Measurements from ENCODE around the gene MSL1. TPM values are rescaled to one million over a fixed set of nuclear protein-coding genes. Genes with fewer than 3 reads are reported as not detected.
A peak's percentile ranks its signal among the peaks of the same experiment; 100 is the strongest.

Gene MSL1
- total and polyA plus RNA-seq, 2 experiments from 2014 or later = 26.7 to 81.6 TPM

GRCh38 chr17:40113907-40114245, 7.9 kb upstream of the MSL1 start:
- no peaks in the 10 kb centered on the region for H3K36me3 ChIP-seq (replicated peaks; ENCODE audit: insufficient read depth, low read depth)
- H3K27ac ChIP-seq = peak overlapping the region; percentile 96
- H4K20me1 ChIP-seq (ENCODE audit: insufficient read depth, poor library complexity, severe bottlenecking) = no peaks in the 10 kb centered on the region
- H3K9me3 ChIP-seq (ENCODE audit: low read depth) = no peaks in the 10 kb centered on the region
- H3K4me2 ChIP-seq = peak overlapping the region; percentile 73
- TF ChIP-seq EZH2phosphoT487 (IDR thresholded peaks at IDR 0.05; ENCODE audit: low read depth, severe bottlenecking, unreplicated experiment) (no peak), EZH2 (IDR thresholded peaks at IDR 0.05; ENCODE audit: borderline replicate concordance) (no peak), CTCF (IDR thresholded peaks at IDR 0.05; ENCODE audit: poor library complexity) (no peak)
- WGBS (ENCODE audit: low lambda C conversion rate, missing lambda C conversion rate) = 14% methylated on average over 5 of the region's 5 CpGs
- no peaks in the 10 kb centered on the region for H3K27me3 ChIP-seq
- no peak overlapping the region for H2AFZ ChIP-seq
- no peak for DNase-seq (ENCODE audit: low spot score)
- no peaks in the 10 kb centered on the region for H3K9me2 ChIP-seq (replicated peaks; ENCODE audit: insufficient read depth)
- no peak overlapping the region for H3K4me3 ChIP-seq
- peaks cover 1% of the 10 kb centered on the region for H3K79me2 ChIP-seq
- H3K4me1 ChIP-seq (ENCODE audit: insufficient read depth) = peaks cover 58% of the 10 kb centered on the region

GRCh38 chr17:40115101-40115436, 6.7 kb upstream of the MSL1 start:
- 49% methylated on average over 2 of the region's 2 CpGs for WGBS (ENCODE audit: low lambda C conversion rate, missing lambda C conversion rate)
- no peak for TF ChIP-seq EZH2 (IDR thresholded peaks at IDR 0.05; ENCODE audit: borderline replicate concordance)
- Histone ChIP-seq H3K27ac (peak overlapping the region; percentile 96), H3K9me3 (ENCODE audit: low read depth) (no peaks in the 10 kb centered on the region), H3K4me2 (peak overlapping the region; percentile 5), H3K4me1 (ENCODE audit: insufficient read depth) (peaks cover 53% of the 10 kb centered on the region), H3K27me3 (no peaks in the 10 kb centered on the region), H3K4me3 (no peak overlapping the region), H3K79me2 (peaks cover 13% of the 10 kb centered on the region), H3K36me3 (replicated peaks; ENCODE audit: insufficient read depth, low read depth) (no peaks in the 10 kb centered on the region), H3K9me2 (replicated peaks; ENCODE audit: insufficient read depth) (no peaks in the 10 kb centered on the region), H4K20me1 (ENCODE audit: insufficient read depth, poor library complexity, severe bottlenecking) (no peaks in the 10 kb centered on the region), H2AFZ (no peak overlapping the region)
- no peak for DNase-seq (ENCODE audit: low spot score)

- Histone ChIP-seq H3K9me3 (ENCODE audit: low read depth) (no peaks in the 10 kb centered on the region), H3K27ac (peak overlapping the region; percentile 94), H3K4me2 (peak overlapping the region; percentile 94), H2AFZ (peak overlapping the region; percentile 60), H3K27me3 (no peaks in the 10 kb centered on the region), H3K4me3 (peak overlapping the region; percentile 98), H4K20me1 (ENCODE audit: insufficient read depth, poor library complexity, severe bottlenecking) (peaks cover 46% of the 10 kb centered on the region), H3K79me2 (peaks cover 74% of the 10 kb centered on the region), H3K36me3 (replicated peaks; ENCODE audit: insufficient read depth, low read depth) (no peaks in the 10 kb centered on the region), H3K9me2 (replicated peaks; ENCODE audit: insufficient read depth) (no peaks in the 10 kb centered on the region), H3K4me1 (ENCODE audit: insufficient read depth) (peaks cover 21% of the 10 kb centered on the region)
- TF ChIP-seq CTCF (IDR thresholded peaks at IDR 0.05; ENCODE audit: poor library complexity) (peak; percentile 22), EZH2 (IDR thresholded peaks at IDR 0.05; ENCODE audit: borderline replicate concordance) (no peak)
- WGBS (ENCODE audit: low lambda C conversion rate, missing lambda C conversion rate) = 2% methylated on average over 33 of the region's 97 CpGs
- peak; percentile 80 for DNase-seq (ENCODE audit: low spot score)
Measured at GRCh38 chr17:40122136-40122998, 596 bp downstream of the MSL1 start.

GRCh38 chr17:40122999-40123810, 1.4 kb downstream of the MSL1 start:
- no peaks in the 10 kb centered on the region for H3K36me3 ChIP-seq (replicated peaks; ENCODE audit: insufficient read depth, low read depth)
- peak overlapping the region; percentile 94 for H3K4me2 ChIP-seq
- peak overlapping the region; percentile 98 for H3K4me3 ChIP-seq
- H3K9me2 ChIP-seq (replicated peaks; ENCODE audit: insufficient read depth) = no peaks in the 10 kb centered on the region
- H4K20me1 ChIP-seq (ENCODE audit: insufficient read depth, poor library complexity, severe bottlenecking) = peaks cover 47% of the 10 kb centered on the region
- no peaks in the 10 kb centered on the region for H3K9me3 ChIP-seq (ENCODE audit: low read depth)
- H2AFZ ChIP-seq = peak overlapping the region; percentile 60
- no peak for TF ChIP-seq CTCF (IDR thresholded peaks at IDR 0.05; ENCODE audit: poor library complexity)
- no peak for TF ChIP-seq EZH2phosphoT487 (IDR thresholded peaks at IDR 0.05; ENCODE audit: low read depth, severe bottlenecking, unreplicated experiment)
- TF ChIP-seq EZH2 (IDR thresholded peaks at IDR 0.05; ENCODE audit: borderline replicate concordance) = no peak
- peaks cover 21% of the 10 kb centered on the region for H3K4me1 ChIP-seq (ENCODE audit: insufficient read depth)
- peak overlapping the region; percentile 94 for H3K27ac ChIP-seq
- peaks cover 82% of the 10 kb centered on the region for H3K79me2 ChIP-seq
- DNase-seq (ENCODE audit: low spot score) = peak; percentile 72
- WGBS (ENCODE audit: low lambda C conversion rate, missing lambda C conversion rate) = 1% methylated on average over 24 of the region's 43 CpGs
- no peaks in the 10 kb centered on the region for H3K27me3 ChIP-seq

Measured in hepatocyte (in vitro differentiated cells).